ENCODE data around the gene COX4I1. TPM values are rescaled to one million over a fixed set of nuclear protein-coding genes. Genes with fewer than 3 reads are reported as not detected.

Gene COX4I1
- total RNA-seq, 1 experiment from 2014 or later: 506 TPM

GRCh38 chr16:85774136-85774535, 25.4 kb upstream of the COX4I1 start:
- Histone ChIP-seq H2AFZ (ENCODE audit: low read length) (no peak overlapping the region), H3K27me3 (ENCODE audit: insufficient read depth, low read length) (no peaks in the 10 kb centered on the region), H3K23me2 (ENCODE audit: insufficient read length, low read depth, low read length, poor library complexity, severe bottlenecking) (no peaks in the 10 kb centered on the region), H3K27ac (ENCODE audit: insufficient read length, low read depth, low read length) (no peak overlapping the region), H3K4me1 (ENCODE audit: insufficient read depth, low read length) (no peaks in the 10 kb centered on the region), H4K8ac (replicated peaks; ENCODE audit: insufficient read length, low read depth, low read length) (no peak overlapping the region), H4K20me1 (ENCODE audit: control insufficient read depth, insufficient read depth, insufficient read length) (no peaks in the 10 kb centered on the region), H3K9me3 (ENCODE audit: control insufficient read depth, low read depth, low read length) (no peaks in the 10 kb centered on the region), H3K56ac (ENCODE audit: insufficient read length, low read depth, low read length) (no peak overlapping the region), H3K4me2 (ENCODE audit: insufficient read depth, insufficient read length, low read length) (no peak overlapping the region), H3K4ac (ENCODE audit: low read depth, low read length) (no peak overlapping the region), H3K18ac (ENCODE audit: insufficient read length, low read depth, low read length) (no peak overlapping the region), H3T11ph (ENCODE audit: low read length) (no peak overlapping the region), H3K14ac (ENCODE audit: insufficient read depth, low read length) (no peak overlapping the region), H2AK5ac (ENCODE audit: insufficient read length, low read length) (no peak overlapping the region), H2BK5ac (ENCODE audit: insufficient read length, low read length) (no peak overlapping the region), H2BK20ac (ENCODE audit: low read depth, low read length, poor library complexity, severe bottlenecking) (no peak overlapping the region), H4K5ac (ENCODE audit: insufficient read length, low read depth, low read length) (no peak overlapping the region), H3K23ac (ENCODE audit: insufficient read length, low read depth, low read length) (no peak overlapping the region), H2BK12ac (ENCODE audit: insufficient read length, low read depth, low read length) (no peak overlapping the region), H2BK15ac (ENCODE audit: low read depth, low read length) (no peak overlapping the region), H3K79me1 (ENCODE audit: insufficient read depth, low read depth, low read length, poor library complexity, severe bottlenecking) (no peaks in the 10 kb centered on the region), H2BK120ac (ENCODE audit: low read depth, low read length, poor library complexity, severe bottlenecking) (no peak overlapping the region), H3K79me2 (ENCODE audit: insufficient read depth, low read length) (no peaks in the 10 kb centered on the region), H4K91ac (ENCODE audit: insufficient read length, low read depth, low read length) (no peak overlapping the region), H3K9ac (ENCODE audit: extremely low read depth, insufficient read length, low read length) (no peak overlapping the region)
- Mint-ChIP-seq H3K27me3 (ENCODE audit: low read depth) (no peaks in the 10 kb centered on the region), H3K36me3 (ENCODE audit: insufficient read depth in 1 of 3, low read depth in 3 of 3) (peaks cover 4 to 30% (median 10%) of the 10 kb centered on the region in 3 experiments; a peak in 5 of 7 replicates), H3K4me3 (no peak overlapping the region), H3K9me3 (no peaks in the 10 kb centered on the region), H3K27ac (no peak overlapping the region), H3K4me1 (peaks cover 0 to 6% of the 10 kb centered on the region in 2 experiments; a peak in 2 of 4 replicates)
- TF ChIP-seq CTCF (conservative IDR thresholded peaks at IDR 0.05): no peak
- no CpG with 5 or more reads among the region's 6 CpGs for WGBS (ENCODE audit: extremely low coverage, insufficient read length, low lambda C conversion rate)
- DNase-seq: no peak

Data from H9 (cell line).